ENCODE results near the gene ITIH5.

The ITIH5 gene

GRCh38 chr10:7512487-7512886, 154.3 kb downstream of the ITIH5 start:
- DNase-seq: no peak

- DNase-seq: no peak
These were observed 155.2 kb downstream of the ITIH5 start for GRCh38 chr10:7511612-7512011.
